Fibroblast of the aortic adventitia (primary cell): ENCODE data around the gene SLCO1A2. TPM values are rescaled to one million over a fixed set of nuclear protein-coding genes. Genes with fewer than 3 reads are reported as not detected.

Experiments used
- DNase-seq: peaks from one replicate; pipeline ENCODE4 v3.0.0-alpha.2; 2010; ENCODE audit warnings: low read depth
- H3K4me3 ChIP-seq: 2 replicates; pipeline ENCODE4 v1.5.1; 2011; ENCODE audit warnings: low read depth, mild to moderate bottlenecking, control low read depth, low read length, moderate library complexity
- total RNA-seq: library from RNA; depleted of rRNA; stranded (reverse); fragments of >200 nt; gene quantifications from 2 replicates; pipeline ENCODE4 v1.2.3, GENCODE V29; 2012; ENCODE audit warnings: low replicate concordance
- TF ChIP-seq, protein P1 (sequence below): IDR thresholded peaks from 2 replicates; pipeline ENCODE4 v1.5.1; 2011; ENCODE audit warnings: mild to moderate bottlenecking, low read length, control low read depth, inconsistent platforms; ENCODE audit not compliant: insufficient read depth

SLCO1A2 gene
- total RNA-seq, 1 donor: 0.09 TPM

- TF ChIP-seq, protein P1, sequence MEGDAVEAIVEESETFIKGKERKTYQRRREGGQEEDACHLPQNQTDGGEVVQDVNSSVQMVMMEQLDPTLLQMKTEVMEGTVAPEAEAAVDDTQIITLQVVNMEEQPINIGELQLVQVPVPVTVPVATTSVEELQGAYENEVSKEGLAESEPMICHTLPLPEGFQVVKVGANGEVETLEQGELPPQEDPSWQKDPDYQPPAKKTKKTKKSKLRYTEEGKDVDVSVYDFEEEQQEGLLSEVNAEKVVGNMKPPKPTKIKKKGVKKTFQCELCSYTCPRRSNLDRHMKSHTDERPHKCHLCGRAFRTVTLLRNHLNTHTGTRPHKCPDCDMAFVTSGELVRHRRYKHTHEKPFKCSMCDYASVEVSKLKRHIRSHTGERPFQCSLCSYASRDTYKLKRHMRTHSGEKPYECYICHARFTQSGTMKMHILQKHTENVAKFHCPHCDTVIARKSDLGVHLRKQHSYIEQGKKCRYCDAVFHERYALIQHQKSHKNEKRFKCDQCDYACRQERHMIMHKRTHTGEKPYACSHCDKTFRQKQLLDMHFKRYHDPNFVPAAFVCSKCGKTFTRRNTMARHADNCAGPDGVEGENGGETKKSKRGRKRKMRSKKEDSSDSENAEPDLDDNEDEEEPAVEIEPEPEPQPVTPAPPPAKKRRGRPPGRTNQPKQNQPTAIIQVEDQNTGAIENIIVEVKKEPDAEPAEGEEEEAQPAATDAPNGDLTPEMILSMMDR: no peak
- no peak for DNase-seq
- no peak overlapping the region for H3K4me3 ChIP-seq
Observed at GRCh38 chr12:21265932-21266331, 68.8 kb downstream of the SLCO1A2 start.

GRCh38 chr12:21264232-21264631, 70.5 kb downstream of the SLCO1A2 start:
- no peak for DNase-seq
- no peak overlapping the region for H3K4me3 ChIP-seq
- TF ChIP-seq, protein P1: no peak

- DNase-seq: no peak
- H3K4me3 ChIP-seq: no peak overlapping the region
- TF ChIP-seq, protein P1: no peak
Observed at GRCh38 chr12:21257172-21257571, 77.5 kb downstream of the SLCO1A2 start.

- no peak overlapping the region for H3K4me3 ChIP-seq
- DNase-seq: no peak
- TF ChIP-seq, protein P1: no peak
Observed at GRCh38 chr12:21252070-21252469, 82.6 kb downstream of the SLCO1A2 start.

GRCh38 chr12:21248679-21249078, 86.0 kb downstream of the SLCO1A2 start:
- DNase-seq: peak; percentile 3
- TF ChIP-seq, protein P1: no peak

DNA sequence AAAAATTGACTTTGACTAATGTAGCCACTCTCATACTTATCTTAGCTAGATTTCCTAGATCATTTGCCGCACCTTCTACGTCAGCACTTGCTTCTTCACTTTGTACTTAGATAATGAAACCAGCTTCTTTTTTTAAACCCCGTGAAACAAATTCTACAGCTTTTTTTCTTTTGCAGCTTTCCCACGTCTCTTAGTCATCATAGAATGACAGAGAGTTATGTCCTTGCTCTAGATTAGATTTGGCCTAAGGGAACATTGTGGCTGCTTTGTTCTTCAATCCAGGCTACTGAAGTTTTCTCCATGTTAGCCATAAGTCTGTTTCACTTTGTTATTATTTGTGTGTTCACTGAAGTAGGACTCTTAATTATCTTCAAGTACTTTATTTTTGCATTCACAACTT, 94.9 kb downstream of the SLCO1A2 start:
- TF ChIP-seq, protein P1: no peak
- no peak for DNase-seq
- no peak overlapping the region for H3K4me3 ChIP-seq

More at GRCh38 chr12:21248679-21249078, 86.0 kb downstream of the SLCO1A2 start:
- no peak overlapping the region for H3K4me3 ChIP-seq

- H3K4me3 ChIP-seq: no peak overlapping the region
- DNase-seq: no peak
- TF ChIP-seq, protein P1: no peak
Observed at GRCh38 chr12:21234395-21234794, 100.3 kb downstream of the SLCO1A2 start.
